Heart right ventricle (tissue), 16 donors: ENCODE results near the gene ADCY2. TPM values are rescaled to one million over a fixed set of nuclear protein-coding genes. Genes with fewer than 3 reads are reported as not detected.

Experiments used
- ATAC-seq, 8 donors: fragments of 200-7000 bp; cut with Tn5 transposase; one replicate each; pipeline ENCODE4 v1.9.1; 2020; ENCODE audit warnings: mild to moderate bottlenecking in 8 of 8, moderate library complexity in 8 of 8, moderate number of reproducible peaks in 1 of 8
- DNase-seq, 2 donors: peaks; one replicate each; pipeline ENCODE4 v3.0.0-alpha.2; 2020
- H3K27ac ChIP-seq, 10 donors: fragments of 200-600 bp; sonication (generic) in 2 of 10; one replicate each; pipeline versions ENCODE4 v1.5.0 to v1.8.0; 2020 to 2022; ENCODE audit warnings: mild to moderate bottlenecking in 3 of 10
- H3K27me3 ChIP-seq, 7 donors: fragments of 200-600 bp; one replicate each; pipeline ENCODE4 v1.8.0; 2021 to 2022; ENCODE audit warnings: mild to moderate bottlenecking in 2 of 7
- H3K36me3 ChIP-seq, 9 donors: fragments of 200-600 bp; sonication (generic) in 1 of 9; one replicate each; pipeline versions ENCODE4 v1.5.0 to v1.8.0; 2020 to 2022; ENCODE audit warnings: mild to moderate bottlenecking in 2 of 9
- H3K4me1 ChIP-seq, 9 donors: fragments of 200-600 bp; sonication (generic) in 1 of 9; one replicate each; pipeline versions ENCODE4 v1.5.0 to v1.8.0; 2020 to 2022; ENCODE audit warnings: mild to moderate bottlenecking in 4 of 9
- H3K4me3 ChIP-seq, 10 donors: fragments of 200-600 bp; sonication (generic) in 2 of 10; one replicate each; pipeline versions ENCODE4 v1.5.0 to v1.8.0; 2020 to 2022; ENCODE audit warnings: mild to moderate bottlenecking in 7 of 10, moderate library complexity in 2 of 10
- H3K9me3 ChIP-seq, 11 donors: fragments of 200-600 bp in 10 of 11; sonication (generic) in 2 of 11; one replicate each; pipeline versions ENCODE4 v1.5.0 to v1.8.0; 2013 to 2022; ENCODE audit warnings: mild to moderate bottlenecking in 2 of 11, control low read depth in 1 of 11, moderate library complexity in 1 of 11
- WGBS, 2 donors: extraction: QIAGEN DNeasy Blood & Tissue Kit; methylation state at CpG; one replicate each; pipeline ENCODE4 v1.1.7; 2013; ENCODE audit warnings: inconsistent platforms in 1 of 2; 5-methylcytosine and 5-hydroxymethylcytosine counted together
- intact Hi-C, 10 donors: fragments of 100-400 bp; cut with DNase I; formaldehyde crosslinking; loops; one replicate each; pipeline versions ENCODE4 v1.11.1 to v1.14.2; 2022
- polyA plus RNA-seq, 2 donors: library from polyadenylated mRNA; stranded (reverse); fragments of 200-250 nt; gene quantifications; one replicate each; pipeline ENCODE4 v1.2.3, GENCODE V29; 2013
- total RNA-seq, 10 donors: library from RNA; stranded (reverse); fragmentation: NEBNext Ultra II Directional in 3 of 10; extraction: Animal tissue kit (Norgen Biotek cat#: 25700) in 3 of 10; gene quantifications; one replicate each; pipeline versions ENCODE4 v1.2.1 to v1.2.4, GENCODE V29; 2021 to 2023
- TF ChIP-seq, protein P1 (sequence below), 9 donors: fragments of 200-600 bp; sonication (generic) in 2 of 9; IDR thresholded peaks; one replicate each; pipeline versions ENCODE4 v1.5.0 to v1.8.0; 2021 to 2022; ENCODE audit warnings: antibody characterized with exemption in 9 of 9, mild to moderate bottlenecking in 5 of 9, moderate library complexity in 1 of 9
- donor health status: Arrhythmogenic right ventricular cardiomyopathy.
- donor health status: ischemic (EF 13 %, LVEDD 7.1; RV severe dilation, severe dysfunction).
- donor health status: healthy with polysubstance abuse.
- donor health status: DM: no; HTN: yes; CAD: no.
- donor health status: DM: no; HTN: no; CAD: no.
- donor health status: ischemic (EF 25% LVEDD 6.9; RV normal size, moderate dysfunction).
- donor health status: ischemic (EF 25% LVEDD 5.7; RV mildly dilated, moderate dysfunction).
- donor health status: healthy.
- donor health status: DM: yes; HTN: yes; CAD: no.
- donor health status: Ischemic cardiomyopathy.
- donor health status: ischemic (EF 35%, LVEDD 5.7; RV mildly dilated, moderate dysfunction).
- donor health status: nonischemic (EF 11% LVEDD 7.7; RV severe dilation, severe dysfunction).
- donor health status: DM: yes; HTN: yes; CAD: no.
- donor health status: PGD.
- donor health status: ischemic (EF 29% LVEDD 5.4; RV normal size, mild dysfunction).
- donor health status: nonischemic (EF 23%, LVEDD 6.1; RV moderate dilation, normal function).

The ADCY2 gene
- total and polyA plus RNA-seq, 12 donors, result 0.04 to 0.90 (median 0.17) TPM

DNA sequence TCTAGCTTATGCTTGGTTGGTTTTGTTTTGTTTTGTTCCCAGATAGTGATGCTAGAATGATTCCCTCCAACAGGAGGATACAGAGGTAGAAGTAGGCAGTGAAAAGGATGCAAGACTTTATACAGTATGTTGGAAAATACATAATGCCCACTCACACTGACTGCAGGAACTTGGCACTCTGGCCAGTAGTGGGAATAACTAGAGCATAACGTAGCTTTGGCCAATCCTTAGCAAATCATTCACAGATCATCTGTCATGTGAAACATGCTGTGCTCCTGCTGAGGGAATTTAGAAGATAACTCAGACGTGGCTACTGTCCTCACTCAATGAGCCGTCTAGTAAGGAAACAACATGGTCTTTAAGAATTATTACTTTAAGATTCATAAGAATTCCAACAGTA, 441.5 kb downstream of the ADCY2 start:
- no peak overlapping the region for H3K4me3 ChIP-seq
- TF ChIP-seq, protein P1, sequence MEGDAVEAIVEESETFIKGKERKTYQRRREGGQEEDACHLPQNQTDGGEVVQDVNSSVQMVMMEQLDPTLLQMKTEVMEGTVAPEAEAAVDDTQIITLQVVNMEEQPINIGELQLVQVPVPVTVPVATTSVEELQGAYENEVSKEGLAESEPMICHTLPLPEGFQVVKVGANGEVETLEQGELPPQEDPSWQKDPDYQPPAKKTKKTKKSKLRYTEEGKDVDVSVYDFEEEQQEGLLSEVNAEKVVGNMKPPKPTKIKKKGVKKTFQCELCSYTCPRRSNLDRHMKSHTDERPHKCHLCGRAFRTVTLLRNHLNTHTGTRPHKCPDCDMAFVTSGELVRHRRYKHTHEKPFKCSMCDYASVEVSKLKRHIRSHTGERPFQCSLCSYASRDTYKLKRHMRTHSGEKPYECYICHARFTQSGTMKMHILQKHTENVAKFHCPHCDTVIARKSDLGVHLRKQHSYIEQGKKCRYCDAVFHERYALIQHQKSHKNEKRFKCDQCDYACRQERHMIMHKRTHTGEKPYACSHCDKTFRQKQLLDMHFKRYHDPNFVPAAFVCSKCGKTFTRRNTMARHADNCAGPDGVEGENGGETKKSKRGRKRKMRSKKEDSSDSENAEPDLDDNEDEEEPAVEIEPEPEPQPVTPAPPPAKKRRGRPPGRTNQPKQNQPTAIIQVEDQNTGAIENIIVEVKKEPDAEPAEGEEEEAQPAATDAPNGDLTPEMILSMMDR (IDR thresholded peaks at IDR 0.05), result no peak
- H3K9me3 ChIP-seq, result no peaks in the 10 kb centered on the region
- H3K27me3 ChIP-seq, result peaks cover 0 to 16% (median 9%) of the 10 kb centered on the region in 7 donors
- H3K27ac ChIP-seq, result no peak overlapping the region
- DNase-seq, result no peak
- no peaks in the 10 kb centered on the region for H3K36me3 ChIP-seq
- intact Hi-C loops, result no loop called here
- ATAC-seq, result no peak
- H3K4me1 ChIP-seq, result no peaks in the 10 kb centered on the region
- 38 to 53% methylated on average over 3 of the region's 3 CpGs for WGBS, 2 donors

DNA sequence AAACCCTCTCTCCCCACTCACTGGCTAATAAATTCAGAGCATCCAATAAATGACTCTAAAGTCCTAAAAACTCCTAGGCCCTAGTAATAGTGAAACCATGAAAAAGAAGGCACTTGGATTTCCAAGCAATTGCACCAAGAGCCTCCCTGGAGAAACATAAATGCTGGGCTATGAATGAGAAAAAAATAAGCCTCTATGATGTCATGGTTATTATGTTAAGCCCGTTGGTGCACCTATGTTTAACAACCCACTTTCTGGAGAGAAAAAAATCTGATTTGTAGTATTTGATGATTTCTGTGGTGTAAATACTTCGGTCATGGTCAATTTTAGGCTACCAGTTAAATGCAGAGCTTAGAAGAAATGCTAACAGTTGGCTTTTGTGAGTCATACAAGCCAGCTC, 446.6 kb downstream of the ADCY2 start:
- Histone ChIP-seq H3K4me3 (no peak overlapping the region), H3K36me3 (no peaks in the 10 kb centered on the region), H3K27ac (no peak overlapping the region), H3K4me1 (no peaks in the 10 kb centered on the region), H3K9me3 (no peaks in the 10 kb centered on the region), H3K27me3 (peaks cover 0 to 52% (median 23%) of the 10 kb centered on the region in 7 donors)
- no peak for ATAC-seq
- TF ChIP-seq, protein P1 (IDR thresholded peaks at IDR 0.05), result no peak
- 69 to 70% methylated on average over 2 of the region's 2 CpGs for WGBS, 2 donors
- no peak for DNase-seq
- intact Hi-C loops, result no loop called here

DNA sequence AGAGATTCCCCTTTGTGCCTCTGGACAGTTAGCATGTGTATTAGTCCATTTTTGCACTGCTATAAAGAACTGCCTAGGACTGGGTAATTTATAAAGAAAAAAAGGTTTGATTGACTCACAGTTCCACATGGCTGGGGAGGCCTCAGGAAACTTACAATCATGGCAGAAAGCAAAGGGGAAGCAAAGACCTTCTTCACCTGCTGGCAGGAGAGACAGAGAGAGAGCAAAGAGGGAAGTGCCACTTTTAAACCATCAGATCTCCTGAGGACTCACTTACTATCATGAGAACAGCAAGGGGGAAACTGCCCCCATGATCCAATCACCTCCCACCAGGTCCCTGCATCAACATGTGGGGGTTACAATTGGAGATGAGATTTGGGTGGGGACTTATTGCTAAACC, 449.0 kb downstream of the ADCY2 start:
- ATAC-seq (no peak), DNase-seq (no peak)
- Histone ChIP-seq H3K27ac (no peak overlapping the region), H3K4me3 (no peak overlapping the region), H3K9me3 (no peaks in the 10 kb centered on the region), H3K27me3 (peaks cover 16 to 65% (median 42%) of the 10 kb centered on the region in 7 donors), H3K36me3 (no peaks in the 10 kb centered on the region), H3K4me1 (peaks cover 4 to 8% (median 6%) of the 10 kb centered on the region in 9 donors)
- TF ChIP-seq, protein P1 (IDR thresholded peaks at IDR 0.05), result no peak
- intact Hi-C loops, result no loop called here

DNA sequence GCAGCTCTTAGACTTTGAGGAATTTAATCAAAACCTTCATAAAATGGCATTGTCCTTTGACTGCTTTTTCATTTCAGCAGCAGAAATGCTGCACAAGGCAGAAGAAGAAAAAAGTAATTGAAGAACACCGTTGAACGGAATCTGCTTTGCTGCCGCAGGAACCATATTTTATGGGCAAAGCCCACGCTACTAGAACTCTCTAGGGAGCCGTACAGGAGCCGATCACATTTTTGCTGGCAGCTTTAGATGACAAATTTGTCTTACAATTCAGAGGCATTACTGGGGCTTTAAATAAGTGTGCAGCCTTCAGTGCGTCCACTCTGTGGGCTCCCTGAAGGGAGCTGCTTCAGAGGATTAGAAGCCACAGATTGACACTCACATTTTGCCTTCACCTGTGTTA, 449.6 kb downstream of the ADCY2 start:
- H3K27ac ChIP-seq, result no peak overlapping the region
- intact Hi-C loops, result no loop called here
- no peaks in the 10 kb centered on the region for H3K36me3 ChIP-seq
- no peak overlapping the region for H3K4me3 ChIP-seq
- H3K4me1 ChIP-seq, result peaks cover 4 to 11% (median 10%) of the 10 kb centered on the region in 9 donors
- DNase-seq (no peak), ATAC-seq (no peak)
- H3K27me3 ChIP-seq, result peaks cover 18 to 67% (median 48%) of the 10 kb centered on the region in 7 donors
- H3K9me3 ChIP-seq, result no peaks in the 10 kb centered on the region
- TF ChIP-seq, protein P1 (IDR thresholded peaks at IDR 0.05), result no peak
- WGBS, 2 donors, result 82 to 83% methylated on average over 7 of the region's 7 CpGs
